H1 (cell line): ENCODE results near the gene GTF2F2. TPM values are rescaled to one million over a fixed set of nuclear protein-coding genes. Genes with fewer than 3 reads are reported as not detected.

ENCODE experiments used
- CTCF ChIA-PET: fragments of 300-600 bp; sonication (Branson Sonifier 250); formaldehyde crosslinking; loops from one replicate; lab custom pipeline; 2021; ENCODE audit not compliant: partially characterized antibody; lab: Charles Lee
- POLR2A ChIA-PET: fragments of 300-600 bp; sonication (Branson Sonifier 250); formaldehyde crosslinking; loops from one replicate; lab custom pipeline; 2021; ENCODE audit warnings: inconsistent platforms; ENCODE audit not compliant: partially characterized antibody; lab: Charles Lee
- DNase-seq, 2 experiments: peaks; one replicate each; pipeline versions ENCODE4 v3.0.0 to v3.0.0-alpha.2; 2010 to 2022; ENCODE audit warnings: low spot score in 2 of 2, low read depth in 1 of 2, mixed read lengths in 1 of 2
- FAIRE-seq: peaks from 2 replicates; lab custom pipeline; 2011; peaks lifted over from hg19 to GRCh38; lab: Jason Lieb, UNC
- H2AFZ ChIP-seq: 2 replicates; pipeline ENCODE4 v1.8.1; 2012; ENCODE audit warnings: low read length, inconsistent platforms
- H2AK5ac ChIP-seq: 2 replicates; pipeline ENCODE4 v1.6.1; 2013; ENCODE audit warnings: low read depth, low read length
- H2BK120ac ChIP-seq: replicated peaks from 2 replicates; pipeline ENCODE3; 2013; ENCODE audit warnings: low read depth, low read length, inconsistent platforms
- H2BK12ac ChIP-seq: 2 replicates; pipeline ENCODE4 v1.6.1; 2013; ENCODE audit warnings: low read depth, low read length
- H2BK15ac ChIP-seq: 2 replicates; pipeline ENCODE4 v1.6.1; 2013; ENCODE audit warnings: low read length
- H2BK20ac ChIP-seq: 2 replicates; pipeline ENCODE4 v1.6.1; 2013; ENCODE audit warnings: low read length
- H2BK5ac ChIP-seq: 2 replicates; pipeline ENCODE4 v1.6.1; 2013; ENCODE audit warnings: low read depth, low read length
- H3K14ac ChIP-seq: 2 replicates; pipeline ENCODE4 v1.6.1; 2013; ENCODE audit warnings: inconsistent platforms; ENCODE audit not compliant: insufficient read length
- H3K18ac ChIP-seq: 2 replicates; pipeline ENCODE4 v1.6.1; 2013; ENCODE audit warnings: low read length; ENCODE audit errors: extremely low read depth
- H3K23ac ChIP-seq: 2 replicates; pipeline ENCODE4 v1.6.1; 2013; ENCODE audit warnings: inconsistent platforms; ENCODE audit not compliant: insufficient read length
- H3K23me2 ChIP-seq: 2 replicates; pipeline ENCODE4 v1.6.1; 2013; ENCODE audit warnings: low read depth, low read length
- H3K27ac ChIP-seq: 2 replicates; pipeline ENCODE4 v1.6.1; 2011; ENCODE audit warnings: low read depth, low read length, inconsistent platforms
- H3K27me3 ChIP-seq, 4 experiments: replicated peaks in 1 of 4; 1 replicate in 1 of 4; 2 replicates in 3 of 4; pipeline versions ENCODE4 v1.6.1 to v1.8.1; 2011 to 2013; ENCODE audit warnings: low read length in 3 of 4, mild to moderate bottlenecking in 3 of 4, inconsistent platforms in 2 of 4, mixed read lengths in 2 of 4, moderate library complexity in 1 of 4; ENCODE audit not compliant: control insufficient read depth in 3 of 4, insufficient read depth in 3 of 4; ENCODE audit errors: extremely low read depth in 1 of 4
- H3K36me3 ChIP-seq, 4 experiments: 2 replicates each; pipeline versions ENCODE4 v1.6.1 to v1.8.1; 2011 to 2013; ENCODE audit warnings: mild to moderate bottlenecking in 4 of 4, low read length in 3 of 4, moderate library complexity in 2 of 4, control low read depth in 1 of 4, inconsistent platforms in 1 of 4; ENCODE audit not compliant: insufficient read depth in 4 of 4, control insufficient read depth in 2 of 4
- H3K4ac ChIP-seq: replicated peaks from 2 replicates; pipeline ENCODE3; 2013; ENCODE audit warnings: low read length, low read depth, mixed read lengths, inconsistent platforms; ENCODE audit not compliant: insufficient read length
- H3K4me1 ChIP-seq, 4 experiments: replicated peaks in 1 of 4; 1 replicate in 1 of 4; 2 replicates in 3 of 4; pipeline versions ENCODE4 v1.6.1 to v1.8.1; 2011 to 2013; ENCODE audit warnings: low read length in 3 of 4, inconsistent platforms in 2 of 4, mixed read lengths in 1 of 4; ENCODE audit not compliant: insufficient read depth in 4 of 4, control insufficient read depth in 3 of 4
- H3K4me2 ChIP-seq, 2 experiments: 2 replicates each; pipeline versions ENCODE4 v1.6.1 to v1.8.1; 2011 to 2013; ENCODE audit warnings: low read depth in 2 of 2, low read length in 2 of 2, control low read depth in 1 of 2, inconsistent platforms in 1 of 2, mild to moderate bottlenecking in 1 of 2; ENCODE audit not compliant: insufficient read depth in 1 of 2
- H3K4me3 ChIP-seq, 4 experiments: fragments of 200-600, 300-600 bp in 1 of 4; sonication (generic), shearing (Covaris generic), sonication (Bioruptor Twin) in 1 of 4; 2 replicates each; pipeline versions ENCODE4 v1.5.1 to v1.8.1; 2011 to 2016; ENCODE audit warnings: low read length in 4 of 4, low read depth in 3 of 4, control low read depth in 2 of 4, inconsistent platforms in 2 of 4, mild to moderate bottlenecking in 2 of 4, mixed read lengths in 1 of 4, moderate library complexity in 1 of 4; ENCODE audit not compliant: insufficient read depth in 2 of 4; ENCODE audit errors: extremely low read depth in 1 of 4
- H3K56ac ChIP-seq: replicated peaks from 2 replicates; pipeline ENCODE3; 2013; ENCODE audit warnings: low read depth, mild to moderate bottlenecking, mixed read lengths, low read length, inconsistent platforms; ENCODE audit not compliant: insufficient read length
- H3K79me1 ChIP-seq: 2 replicates; pipeline ENCODE4 v1.6.1; 2013; ENCODE audit warnings: low read depth, low read length, control low read depth
- H3K79me2 ChIP-seq, 2 experiments: 2 replicates each; pipeline versions ENCODE4 v1.6.1 to v1.8.1; 2012 to 2013; ENCODE audit warnings: low read length in 2 of 2, mild to moderate bottlenecking in 2 of 2, inconsistent platforms in 1 of 2; ENCODE audit not compliant: insufficient read depth in 2 of 2, control insufficient read depth in 1 of 2
- H3K9ac ChIP-seq, 4 experiments: replicated peaks in 1 of 4; 1 replicate in 1 of 4; 2 replicates in 3 of 4; pipeline versions ENCODE4 v1.6.1 to v1.8.1; 2011 to 2013; ENCODE audit warnings: low read depth in 3 of 4, low read length in 3 of 4, control low read depth in 2 of 4, mild to moderate bottlenecking in 2 of 4, moderate library complexity in 2 of 4, inconsistent platforms in 1 of 4; ENCODE audit errors: extremely low read depth in 1 of 4
- H3K9me3 ChIP-seq, 2 experiments: 2 replicates each; pipeline versions ENCODE4 v1.6.1 to v1.8.1; 2012 to 2013; ENCODE audit warnings: mild to moderate bottlenecking in 2 of 2, moderate library complexity in 2 of 2, control low read depth in 1 of 2, inconsistent platforms in 1 of 2, low read depth in 1 of 2, low read length in 1 of 2, mixed read lengths in 1 of 2; ENCODE audit not compliant: insufficient read depth in 2 of 2
- H4K20me1 ChIP-seq, 2 experiments: replicated peaks in 1 of 2; 2 replicates each; pipeline versions ENCODE3 to v1.8.1; 2011 to 2013; ENCODE audit warnings: inconsistent platforms in 2 of 2, low read length in 2 of 2, mild to moderate bottlenecking in 1 of 2; ENCODE audit not compliant: insufficient read depth in 2 of 2, control insufficient read depth in 1 of 2
- H4K5ac ChIP-seq: 2 replicates; pipeline ENCODE4 v1.6.1; 2013; ENCODE audit warnings: low read length, low read depth, mixed read lengths, inconsistent platforms; ENCODE audit not compliant: insufficient read length
- H4K8ac ChIP-seq: 2 replicates; pipeline ENCODE4 v1.8.0; 2013; ENCODE audit warnings: mild to moderate bottlenecking, moderate library complexity, low read length, inconsistent platforms; ENCODE audit not compliant: insufficient read depth; ENCODE audit errors: extremely low read depth
- H4K91ac ChIP-seq: replicated peaks from 2 replicates; pipeline ENCODE3; 2013; ENCODE audit warnings: low read length, mixed read lengths, inconsistent platforms; ENCODE audit not compliant: insufficient read length
- RBBP5 ChIP-seq: IDR thresholded peaks from 2 replicates; pipeline ENCODE4 v1.7.1; 2012; ENCODE audit warnings: low read depth, mild to moderate bottlenecking, inconsistent platforms, low read length, moderate library complexity, borderline replicate concordance
- WGBS, 2 experiments: shearing (Covaris generic) in 1 of 2; methylation state at CpG; one replicate each; pipeline versions ENCODE4 v1.1.6 to v1.1.7; 2013 to 2015; ENCODE audit warnings: low lambda C conversion rate in 2 of 2, mixed read lengths in 2 of 2, inconsistent platforms in 1 of 2, low coverage in 1 of 2, missing lambda C conversion rate in 1 of 2; ENCODE audit not compliant: insufficient replicate concordance in 2 of 2, insufficient coverage in 1 of 2, insufficient read length in 1 of 2; ENCODE audit errors: extremely low coverage in 1 of 2, missing lambda C conversion rate in 1 of 2; 5-methylcytosine and 5-hydroxymethylcytosine counted together
- polyA plus RNA-seq, 7 experiments: library from polyadenylated mRNA; depleted of rRNA in 3 of 7; stranded (reverse) in 5 of 7; unstranded in 2 of 7; fragments of >200 nt in 5 of 7; fragments of 200-250 nt in 2 of 7; gene quantifications; 1 replicate in 5 of 7; 2 replicates in 1 of 7; 4 replicates in 1 of 7; pipeline versions ENCODE4 v1.2.1 to v1.2.3, GENCODE V29; 2011 to 2013; ENCODE audit warnings: missing spikeins in 2 of 7, mixed read lengths in 2 of 7
- total RNA-seq: library from RNA; stranded (reverse); fragmentation: NEBNext Ultra II Directional; extraction: Animal tissue kit (Norgen Biotek cat#: 25700); gene quantifications from 2 replicates; pipeline ENCODE4 v1.2.1, GENCODE V29; 2021

Gene GTF2F2
- total and polyA plus RNA-seq, 2 of the 8 experiments (the other 6 are each of a cell fraction or from before 2014, with no cell fraction given): 10.8 to 31.1 TPM

- Histone ChIP-seq H3K4me1 (no peaks in the 10 kb centered on the region), H3K27me3 (no peaks in the 10 kb centered on the region), H3K23me2 (no peaks in the 10 kb centered on the region), H2AFZ (no peak overlapping the region), H4K91ac (no peak overlapping the region), H4K5ac (no peak overlapping the region), H3K18ac (no peak overlapping the region), H2BK120ac (no peak overlapping the region), H2BK20ac (no peak overlapping the region), H3K79me1 (no peaks in the 10 kb centered on the region), H3K9ac (no peak overlapping the region), H3K36me3 (no peaks in the 10 kb centered on the region), H4K20me1 (no peaks in the 10 kb centered on the region), H3K27ac (no peak overlapping the region), H3K56ac (no peak overlapping the region), H2BK5ac (no peak overlapping the region), H3K4ac (no peak overlapping the region), H4K8ac (no peak overlapping the region), H3K14ac (no peak overlapping the region), H2AK5ac (no peak overlapping the region), H3K4me3 (no peak overlapping the region), H2BK15ac (no peak overlapping the region), H3K4me2 (no peak overlapping the region), H3K79me2 (no peaks in the 10 kb centered on the region), H3K9me3 (no peaks in the 10 kb centered on the region), H3K23ac (no peak overlapping the region), H2BK12ac (no peak overlapping the region)
- no peak for TF ChIP-seq RBBP5
- FAIRE-seq (no peak), DNase-seq (no peak)
- CTCF ChIA-PET: interaction anchor here (0.6 to 6.5 kb wide), 2 partner anchors 201 to 230 kb away, joined by 3 to 87 read pairs; no protein-coding TSS in a partner anchor
- POLR2A ChIA-PET: no interaction called here
- 93% methylated on average over 3 of the region's 3 CpGs; no CpG with 5 or more reads in 1 of the 2 experiments for WGBS, 2 experiments
These were observed 157.9 kb downstream of the GTF2F2 start for GRCh38 chr13:45278096-45278645.
